IMR-90 (cell line): ENCODE data around the gene NACC2.

ENCODE experiments used
- CTCF ChIP-seq: conservative IDR thresholded peaks from 2 replicates; pipeline ENCODE4 v1.5.1; 2012; ENCODE audit warnings: mild to moderate bottlenecking, low read depth, low read length, improper control_type of control experiment
- FOS ChIP-seq: fragments of 150-350 bp; IDR thresholded peaks from 2 replicates; pipeline ENCODE4 v1.6.1; 2016; ENCODE audit warnings: low read depth, low read length
- MAZ ChIP-seq: IDR thresholded peaks from 2 replicates; pipeline ENCODE4 v1.6.1; 2012; ENCODE audit warnings: low read depth, mild to moderate bottlenecking, low read length, improper control_type of control experiment, moderate library complexity, borderline replicate concordance
- POLR2A ChIP-seq: IDR thresholded peaks from 2 replicates; pipeline ENCODE4 v1.6.1; 2012; ENCODE audit warnings: mild to moderate bottlenecking, low read depth, low read length
- TF ChIP-seq, protein P1 (sequence below): fragments of 150-350 bp; IDR thresholded peaks from 2 replicates; pipeline ENCODE4 v1.6.1; 2016; ENCODE audit warnings: low read depth, mild to moderate bottlenecking, low read length, moderate library complexity, borderline replicate concordance

DNA sequence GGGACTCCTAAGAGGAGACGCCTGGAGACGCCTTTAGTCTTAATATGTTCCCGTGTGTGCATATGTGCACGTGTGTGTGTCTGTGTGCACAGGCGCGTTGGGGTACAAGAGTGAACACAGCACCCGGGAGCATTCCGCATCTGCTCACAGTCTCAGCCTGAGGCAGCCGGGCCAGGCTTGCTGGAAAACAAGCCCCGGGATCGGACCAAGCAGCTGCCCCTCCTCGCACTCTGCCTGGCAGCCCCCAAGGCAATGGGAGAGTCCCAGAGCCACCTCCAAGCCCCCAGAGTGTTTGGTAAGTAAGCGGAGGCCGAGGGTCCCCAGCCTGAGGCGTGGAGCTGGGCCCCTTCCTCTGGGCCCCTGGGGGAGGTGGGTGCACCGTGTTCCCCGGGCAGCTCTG lies 106.6 kb downstream of the NACC2 start:
- TF ChIP-seq FOS, result no peak
- no peak for TF ChIP-seq CTCF
- no peak for TF ChIP-seq POLR2A
- TF ChIP-seq, protein P1, sequence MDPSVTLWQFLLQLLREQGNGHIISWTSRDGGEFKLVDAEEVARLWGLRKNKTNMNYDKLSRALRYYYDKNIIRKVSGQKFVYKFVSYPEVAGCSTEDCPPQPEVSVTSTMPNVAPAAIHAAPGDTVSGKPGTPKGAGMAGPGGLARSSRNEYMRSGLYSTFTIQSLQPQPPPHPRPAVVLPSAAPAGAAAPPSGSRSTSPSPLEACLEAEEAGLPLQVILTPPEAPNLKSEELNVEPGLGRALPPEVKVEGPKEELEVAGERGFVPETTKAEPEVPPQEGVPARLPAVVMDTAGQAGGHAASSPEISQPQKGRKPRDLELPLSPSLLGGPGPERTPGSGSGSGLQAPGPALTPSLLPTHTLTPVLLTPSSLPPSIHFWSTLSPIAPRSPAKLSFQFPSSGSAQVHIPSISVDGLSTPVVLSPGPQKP, result no peak
- no peak for TF ChIP-seq MAZ
